SH-SY5Y (cell line): ENCODE measurements around the gene TPRN.

Source experiments
- GATA2 ChIP-seq: IDR thresholded peaks from 2 replicates; pipeline ENCODE4 v1.6.1; 2011; ENCODE audit warnings: mild to moderate bottlenecking, low read depth, low read length
- GATA3 ChIP-seq: IDR thresholded peaks from 2 replicates; pipeline ENCODE4 v1.6.1; 2011; ENCODE audit warnings: low read depth, mild to moderate bottlenecking, low read length, moderate library complexity

- no peak for TF ChIP-seq GATA2
- TF ChIP-seq GATA3: no peak
Measured at GRCh38 chr9:137160054-137160425, 40.5 kb downstream of the TPRN start.
